GM21526 (cell line): ENCODE results near the gene HOXB3.

Experiments
- ATAC-seq: cut with Tn5 transposase; IDR thresholded peaks from one replicate; pipeline ENCODE4 v1.9.1; 2021; ENCODE audit warnings: moderate library complexity; ENCODE audit not compliant: unreplicated experiment, low FRiP score

The HOXB3 gene

DNA sequence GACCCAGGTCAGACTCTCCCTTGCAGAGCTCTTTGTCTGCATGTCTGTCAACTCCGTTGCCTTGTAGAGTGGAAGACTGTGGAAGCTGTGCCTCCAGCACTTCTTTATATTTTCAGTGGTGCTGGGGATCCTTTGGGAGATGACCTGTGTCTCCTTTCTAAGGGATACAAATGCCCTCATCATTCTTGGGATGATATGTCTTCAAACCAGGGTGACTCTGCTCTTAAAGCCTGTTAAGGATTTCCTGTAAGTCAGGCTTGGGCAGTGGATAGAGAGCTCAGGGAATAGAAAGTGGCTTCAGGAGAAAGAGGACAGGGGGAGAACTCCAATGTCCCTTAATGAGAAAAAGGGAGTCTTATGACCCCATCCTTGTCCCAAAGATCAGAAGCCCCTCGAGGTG is 1.5 kb downstream of the HOXB3 start:
- ATAC-seq, result no peak

- ATAC-seq, result no peak
These were observed 2.0 kb downstream of the HOXB3 start for GRCh38 chr17:48588074-48588415.

- no peak for ATAC-seq
These were observed 2.6 kb downstream of the HOXB3 start for GRCh38 chr17:48587276-48588073.

GRCh38 chr17:48586355-48587258 is 3.4 kb downstream of the HOXB3 start:
- ATAC-seq, result no peak

DNA sequence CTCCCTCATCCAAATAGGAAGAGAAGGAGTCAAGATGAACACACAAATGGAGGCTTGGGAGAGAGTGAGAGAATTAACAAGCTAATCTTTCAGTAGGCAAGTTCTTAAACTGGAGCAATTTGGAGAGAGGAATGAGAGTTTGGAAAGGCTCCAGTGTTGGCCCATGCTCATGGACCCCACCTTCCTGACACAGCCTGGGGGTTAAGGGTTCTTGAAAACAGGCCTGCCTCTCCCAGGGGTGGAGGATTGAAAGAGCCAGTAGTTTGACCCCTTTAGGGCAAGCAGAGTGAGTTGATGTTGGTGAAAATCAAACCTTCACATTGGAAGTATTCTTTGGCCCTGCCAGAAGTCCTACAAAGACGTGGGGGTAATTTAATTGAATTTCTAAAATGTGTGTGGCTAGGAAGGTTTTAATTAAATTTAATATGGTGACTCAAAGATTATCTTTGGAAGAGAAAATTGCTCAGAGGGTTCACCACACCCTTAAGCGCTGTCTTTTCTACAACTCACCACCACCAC is 5.8 kb downstream of the HOXB3 start:
- no peak for ATAC-seq

- ATAC-seq, result no peak
These were observed 6.3 kb downstream of the HOXB3 start for GRCh38 chr17:48583708-48584222.

GRCh38 chr17:48582750-48583069 is 7.3 kb downstream of the HOXB3 start:
- no peak for ATAC-seq

GRCh38 chr17:48579760-48580554 is 10.1 kb downstream of the HOXB3 start:
- no peak for ATAC-seq

GRCh38 chr17:48579471-48579759 is 10.6 kb downstream of the HOXB3 start:
- no peak for ATAC-seq

GRCh38 chr17:48578616-48579470 is 11.2 kb downstream of the HOXB3 start:
- ATAC-seq, result no peak

GRCh38 chr17:48577946-48578615 is 12.0 kb downstream of the HOXB3 start, which contains the start of gene HOXB4:
HOXB4 (minus strand) TSS chr17:48578350; CDS start chr17:48578319, 31 bp downstream.
- ATAC-seq, result no peak

DNA sequence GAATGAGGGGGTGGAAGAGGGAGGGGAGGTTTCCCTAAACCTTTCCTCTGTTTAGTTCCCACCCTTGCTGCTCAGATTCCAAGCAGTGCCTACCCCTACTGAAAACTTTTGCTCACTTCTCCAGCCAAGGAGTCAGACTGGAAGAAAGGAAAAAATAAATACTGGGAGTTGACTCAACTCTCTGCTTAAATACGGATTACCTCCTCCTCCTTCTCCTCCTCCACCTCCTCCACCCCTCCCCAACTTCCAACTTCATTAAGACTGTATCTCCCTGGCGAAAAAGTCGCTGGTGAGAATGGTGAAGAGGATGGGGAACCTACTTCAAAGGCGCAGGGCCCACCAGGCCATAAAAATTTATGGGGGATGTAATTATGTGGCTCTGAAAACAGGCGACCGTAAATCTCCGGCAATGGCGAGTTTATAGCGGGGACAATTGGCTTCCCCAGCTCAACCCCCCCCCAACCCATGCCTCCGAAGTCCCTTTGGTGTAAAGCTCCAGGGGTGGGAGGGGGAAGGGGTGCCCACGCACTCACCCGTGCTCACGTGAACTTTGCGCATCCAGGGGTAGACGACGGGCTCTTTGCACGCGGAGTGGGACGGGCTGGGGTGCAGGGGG is 12.6 kb downstream of the HOXB3 start:
- ATAC-seq, result no peak

DNA sequence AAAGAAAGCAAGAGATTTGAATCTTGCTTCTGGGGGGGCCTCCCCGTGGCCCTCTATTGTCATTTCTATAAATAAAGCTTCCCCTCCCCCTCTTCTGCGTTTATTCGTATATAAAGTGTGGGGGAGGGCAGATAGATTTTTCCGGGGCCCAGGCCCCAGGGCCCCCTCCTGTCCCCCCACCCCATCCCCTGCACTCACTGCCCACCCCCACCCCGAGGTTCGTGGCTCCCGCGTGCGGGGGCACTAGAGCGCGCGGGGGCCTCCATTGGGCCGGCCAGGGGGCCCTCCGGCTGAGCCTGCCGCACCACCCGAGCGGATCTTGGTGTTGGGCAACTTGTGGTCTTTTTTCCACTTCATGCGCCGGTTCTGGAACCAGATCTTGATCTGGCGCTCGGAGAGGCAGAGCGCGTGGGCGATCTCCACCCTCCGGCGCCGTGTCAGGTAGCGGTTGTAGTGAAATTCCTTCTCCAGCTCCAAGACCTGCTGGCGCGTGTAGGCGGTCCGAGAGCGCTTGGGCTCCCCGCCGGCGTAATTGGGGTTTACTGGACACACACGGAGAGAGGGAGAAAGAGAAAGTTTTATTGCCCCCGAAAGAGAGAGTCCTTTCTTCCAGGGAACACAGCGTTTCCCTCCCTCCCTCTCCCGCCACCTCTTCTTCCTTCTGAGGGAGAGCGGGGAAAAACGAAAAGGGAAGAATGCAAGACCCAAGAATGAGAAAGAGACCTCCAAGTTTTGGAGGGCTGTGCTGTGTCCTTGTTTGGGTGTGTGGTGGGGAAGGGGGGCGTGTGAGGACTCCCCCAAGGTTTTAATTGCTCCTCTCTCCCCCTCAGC is 13.3 kb downstream of the HOXB3 start:
- ATAC-seq, result no peak

- ATAC-seq, result no peak
These were observed 14.2 kb downstream of the HOXB3 start for GRCh38 chr17:48575673-48576478.

GRCh38 chr17:48575066-48575582 is 14.9 kb downstream of the HOXB3 start:
- ATAC-seq, result no peak

GRCh38 chr17:48574505-48575065 is 15.5 kb downstream of the HOXB3 start:
- ATAC-seq, result no peak
